Non-pigmented ciliary epithelial cell (primary cell): Measurements from ENCODE around the gene FAM124A.

ENCODE experiments used
- DNase-seq: peaks from one replicate; pipeline ENCODE4 v3.0.0-alpha.2; 2010; ENCODE audit warnings: low read depth

The FAM124A gene

GRCh38 chr13:51243832-51244231 lies 21.6 kb downstream of the FAM124A start:
- DNase-seq, result no peak

GRCh38 chr13:51244637-51245405 lies 22.6 kb downstream of the FAM124A start:
- DNase-seq, result no peak

- DNase-seq, result no peak
These were observed 23.4 kb downstream of the FAM124A start for GRCh38 chr13:51245583-51245982.

- DNase-seq, result no peak
These were observed 23.8 kb downstream of the FAM124A start for GRCh38 chr13:51246025-51246417.

- DNase-seq, result no peak
These were observed 24.4 kb downstream of the FAM124A start for GRCh38 chr13:51246418-51247277.

- no peak for DNase-seq
These were observed 27.1 kb downstream of the FAM124A start for GRCh38 chr13:51249255-51249654.

GRCh38 chr13:51249770-51250741 lies 27.9 kb downstream of the FAM124A start:
- DNase-seq, result no peak

- no peak for DNase-seq
These were observed 29.3 kb downstream of the FAM124A start for GRCh38 chr13:51251480-51251879.

- no peak for DNase-seq
These were observed 30.8 kb downstream of the FAM124A start for GRCh38 chr13:51252954-51253532.

- DNase-seq, result no peak
These were observed 33.4 kb downstream of the FAM124A start for GRCh38 chr13:51255556-51255955.

GRCh38 chr13:51257187-51257586 lies 35.0 kb downstream of the FAM124A start:
- no peak for DNase-seq

GRCh38 chr13:51258612-51259548 lies 36.7 kb downstream of the FAM124A start:
- no peak for DNase-seq

- no peak for DNase-seq
These were observed 38.0 kb downstream of the FAM124A start for GRCh38 chr13:51260154-51260553.

- no peak for DNase-seq
These were observed 39.5 kb downstream of the FAM124A start for GRCh38 chr13:51261610-51262249.

- no peak for DNase-seq
These were observed 40.5 kb downstream of the FAM124A start for GRCh38 chr13:51262501-51263211.

GRCh38 chr13:51266642-51267041 lies 44.4 kb downstream of the FAM124A start:
- no peak for DNase-seq

GRCh38 chr13:51267622-51268021 lies 45.4 kb downstream of the FAM124A start:
- no peak for DNase-seq

- peak; percentile 45 for DNase-seq
These were observed 46.8 kb downstream of the FAM124A start for GRCh38 chr13:51269039-51269438.
